GM23338 (cell line): ENCODE data around the gene FAN1. TPM values are rescaled to one million over a fixed set of nuclear protein-coding genes. Genes with fewer than 3 reads are reported as not detected.

Experiments
- ATAC-seq: fragments of 200-7000 bp; cut with Tn5 transposase; 3 replicates; pipeline ENCODE4 v1.9.1; 2020
- DNase-seq: peaks from one replicate; pipeline ENCODE4 v3.0.0-alpha.2; 2015; ENCODE audit warnings: low spot score
- H2AFZ ChIP-seq: fragments of 200-600 bp; sonication (generic); 2 replicates; pipeline ENCODE4 v1.8.0; 2016; ENCODE audit warnings: antibody characterized with exemption, mild to moderate bottlenecking, moderate library complexity
- H3F3A ChIP-seq: fragments of 200-600 bp; sonication (generic); replicated peaks from 2 replicates; pipeline ENCODE4 v1.8.0; 2017; ENCODE audit warnings: antibody characterized with exemption, mixed run types, low read depth
- H3K27ac ChIP-seq: fragments of 200-600 bp; sonication (generic); 2 replicates; pipeline ENCODE4 v1.6.1; 2016; ENCODE audit warnings: low read depth
- H3K27me3 ChIP-seq: fragments of 200-600 bp; sonication (generic); 2 replicates; pipeline ENCODE4 v1.8.0; 2016; ENCODE audit warnings: mild to moderate bottlenecking, mixed run types, moderate library complexity; ENCODE audit not compliant: insufficient read depth
- H3K36me3 ChIP-seq: fragments of 200-600 bp; sonication (generic); 2 replicates; pipeline ENCODE4 v1.8.0; 2016; ENCODE audit warnings: mild to moderate bottlenecking; ENCODE audit not compliant: insufficient read depth
- H3K4me1 ChIP-seq: fragments of 200-600 bp; sonication (generic); 2 replicates; pipeline ENCODE4 v1.8.0; 2016; ENCODE audit warnings: mild to moderate bottlenecking, moderate library complexity; ENCODE audit not compliant: insufficient read depth
- H3K4me2 ChIP-seq: fragments of 200-600 bp; sonication (generic); 2 replicates; pipeline ENCODE4 v1.7.1; 2017; ENCODE audit warnings: mixed run types
- H3K4me3 ChIP-seq: fragments of 200-600 bp; sonication (generic); 2 replicates; pipeline ENCODE4 v1.6.1; 2016; ENCODE audit warnings: mixed run types
- H3K79me2 ChIP-seq: fragments of 200-600 bp; sonication (generic); replicated peaks from 2 replicates; pipeline ENCODE4 v1.8.0; 2017; ENCODE audit warnings: mild to moderate bottlenecking; ENCODE audit not compliant: insufficient read depth
- H3K9me2 ChIP-seq: fragments of 200-600 bp; sonication (generic); 2 replicates; pipeline ENCODE4 v1.8.0; 2017; ENCODE audit not compliant: insufficient read depth
- H4K20me1 ChIP-seq: fragments of 200-600 bp; sonication (generic); replicated peaks from 2 replicates; pipeline ENCODE4 v1.8.0; 2017; ENCODE audit warnings: mild to moderate bottlenecking; ENCODE audit not compliant: insufficient read depth
- H3K27ac Mint-ChIP-seq: 2 replicates; pipeline ENCODE4 v1.8.0; 2020; ENCODE audit warnings: inconsistent platforms, mild to moderate bottlenecking, moderate library complexity, mixed read lengths
- H3K27me3 Mint-ChIP-seq: 3 replicates; pipeline ENCODE4 v1.8.0; 2022; ENCODE audit warnings: low read depth, mild to moderate bottlenecking, moderate library complexity, mixed read lengths, inconsistent platforms; ENCODE audit not compliant: insufficient read depth, poor library complexity
- H3K36me3 Mint-ChIP-seq: 3 replicates; pipeline ENCODE4 v1.8.0; 2021; ENCODE audit warnings: low read depth, mild to moderate bottlenecking, inconsistent platforms, moderate library complexity, mixed read lengths
- H3K4me1 Mint-ChIP-seq: 3 replicates; pipeline ENCODE4 v1.8.0; 2020; ENCODE audit warnings: mild to moderate bottlenecking, inconsistent platforms, mixed read lengths
- H3K4me3 Mint-ChIP-seq: 3 replicates; pipeline ENCODE4 v1.8.0; 2021; ENCODE audit warnings: moderate library complexity, mild to moderate bottlenecking, inconsistent platforms, mixed read lengths
- H3K9me3 Mint-ChIP-seq: 3 replicates; pipeline ENCODE4 v1.8.0; 2020; ENCODE audit warnings: moderate library complexity, mild to moderate bottlenecking, inconsistent platforms, mixed read lengths
- CTCF ChIP-seq, 2 experiments: fragments of 200-600 bp in 1 of 2; sonication (generic) in 1 of 2; conservative IDR thresholded peaks; 2 replicates each; pipeline versions ENCODE4 v1.5.1 to v1.6.1; 2016 to 2017; ENCODE audit warnings: antibody characterized with exemption in 2 of 2, low read depth in 2 of 2, mild to moderate bottlenecking in 2 of 2, moderate library complexity in 1 of 2
- POLR2AphosphoS5 ChIP-seq: IDR thresholded peaks from 2 replicates; pipeline ENCODE4 v1.6.1; 2016; ENCODE audit warnings: antibody characterized with exemption, low read depth
- REST ChIP-seq: IDR thresholded peaks from one replicate; pipeline ENCODE4 v1.6.1; 2018; ENCODE audit warnings: antibody characterized with exemption; ENCODE audit not compliant: unreplicated experiment
- ZNF331 ChIP-seq: fragments of 250-450 bp; sonication (Bioruptor Pico); IDR thresholded peaks from 2 replicates; pipeline ENCODE4 v1.5.0; 2020; ENCODE audit warnings: low read depth, mild to moderate bottlenecking, moderate library complexity
- ZNF462 ChIP-seq: fragments of 250-450 bp; sonication (Bioruptor Pico); IDR thresholded peaks from 2 replicates; pipeline ENCODE4 v1.5.0; 2020; ENCODE audit warnings: mild to moderate bottlenecking, moderate library complexity
- polyA plus RNA-seq: library from polyadenylated mRNA; unstranded; fragments of >200 nt; fragmentation: Nextera tagmentation; extraction: Ambion mirVana; gene quantifications from 2 replicates; pipeline ENCODE4 v1.2.1, GENCODE V29; 2016
- total RNA-seq: library from RNA; depleted of rRNA; stranded (reverse); fragments of >200 nt; shearing (Covaris generic); gene quantifications from 2 replicates; pipeline ENCODE4 v1.2.3, GENCODE V29; 2014

FAN1 gene
- total and polyA plus RNA-seq, 2 experiments from 2014 or later, result 9.1 to 29.2 TPM

- TF ChIP-seq ZNF462 (CRISPR knock-in tag) (no peak), ZNF331 (CRISPR knock-in tag) (no peak), REST (no peak), POLR2AphosphoS5 (no peak)
These were observed 36.6 kb downstream of the FAN1 start (continued) for GRCh38 chr15:30940359-30940758.

GRCh38 chr15:30941520-30941919 is 37.8 kb downstream of the FAN1 start:
- Mint-ChIP-seq H3K9me3 (no peaks in the 10 kb centered on the region), H3K4me3 (no peak overlapping the region), H3K27ac (no peak overlapping the region), H3K27me3 (peaks cover 4% of the 10 kb centered on the region), H3K36me3 (peaks cover 70% of the 10 kb centered on the region), H3K4me1 (peaks cover 2% of the 10 kb centered on the region; the same call in 1 of the 3 replicates)
- Histone ChIP-seq H3K79me2 (no peaks in the 10 kb centered on the region), H3K9me2 (no peaks in the 10 kb centered on the region), H3K4me1 (peaks cover 5% of the 10 kb centered on the region; the same call in 1 of the 2 replicates), H4K20me1 (no peaks in the 10 kb centered on the region; the same call in 1 of the 2 replicates), H3F3A (no peaks in the 10 kb centered on the region), H3K36me3 (peaks cover 23% of the 10 kb centered on the region), H3K27ac (no peak overlapping the region), H3K27me3 (no peaks in the 10 kb centered on the region), H3K4me3 (no peak overlapping the region), H2AFZ (no peak overlapping the region), H3K4me2 (no peak overlapping the region)
- DNase-seq (peak; percentile 54), ATAC-seq (peak; percentile 86)
- peak; percentile 31 to 42 for TF ChIP-seq CTCF (conservative IDR thresholded peaks at IDR 0.05; ENCODE audit: low read depth in 2 of 2)
- TF ChIP-seq REST, result no peak
